ENCODE results near the gene MORN4.

Gene MORN4

DNA sequence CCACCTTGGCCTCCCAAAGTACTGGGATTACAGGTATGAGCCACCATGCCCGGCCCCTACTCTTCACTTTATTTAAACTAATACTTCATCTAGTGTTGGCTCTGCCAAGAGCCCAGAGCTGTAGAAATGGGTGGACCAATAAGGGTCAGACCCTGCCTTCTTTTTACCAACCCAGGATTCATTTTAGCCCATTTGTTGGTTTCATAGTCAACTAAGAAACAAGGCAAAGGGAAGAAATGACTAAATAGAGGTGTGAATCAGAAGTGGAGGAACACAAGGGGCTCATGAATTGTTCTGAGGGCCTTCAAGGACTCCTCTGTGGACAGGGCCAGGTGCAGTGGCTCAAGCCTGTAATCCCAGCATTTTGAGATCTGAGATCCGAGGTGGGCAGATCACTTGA lies 59.6 kb downstream of the MORN4 start:
- DNase-seq (ENCODE audit: low read depth in 2 of 2): no peak

DNA sequence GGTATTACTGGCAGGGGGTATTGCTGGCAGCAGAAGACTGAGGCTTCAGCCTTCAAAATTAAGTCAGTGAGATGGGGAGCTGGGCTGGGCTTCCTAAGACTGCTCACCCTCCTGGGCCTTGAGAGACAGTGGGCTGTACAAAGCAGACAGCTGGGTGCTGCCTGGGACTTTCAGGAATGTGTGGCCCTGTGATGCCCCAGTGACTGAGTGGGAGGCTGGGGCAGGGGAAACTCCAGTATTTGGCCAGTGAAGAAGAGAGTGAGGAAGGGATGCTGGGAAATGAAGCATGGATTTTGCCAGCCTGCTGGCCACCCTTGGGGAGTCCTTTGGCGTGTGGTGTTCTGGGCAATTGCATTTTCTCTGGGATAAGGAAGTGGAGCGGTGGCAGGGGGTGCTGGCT lies 60.3 kb downstream of the MORN4 start:
- DNase-seq (ENCODE audit: low read depth in 2 of 2): no peak

DNA sequence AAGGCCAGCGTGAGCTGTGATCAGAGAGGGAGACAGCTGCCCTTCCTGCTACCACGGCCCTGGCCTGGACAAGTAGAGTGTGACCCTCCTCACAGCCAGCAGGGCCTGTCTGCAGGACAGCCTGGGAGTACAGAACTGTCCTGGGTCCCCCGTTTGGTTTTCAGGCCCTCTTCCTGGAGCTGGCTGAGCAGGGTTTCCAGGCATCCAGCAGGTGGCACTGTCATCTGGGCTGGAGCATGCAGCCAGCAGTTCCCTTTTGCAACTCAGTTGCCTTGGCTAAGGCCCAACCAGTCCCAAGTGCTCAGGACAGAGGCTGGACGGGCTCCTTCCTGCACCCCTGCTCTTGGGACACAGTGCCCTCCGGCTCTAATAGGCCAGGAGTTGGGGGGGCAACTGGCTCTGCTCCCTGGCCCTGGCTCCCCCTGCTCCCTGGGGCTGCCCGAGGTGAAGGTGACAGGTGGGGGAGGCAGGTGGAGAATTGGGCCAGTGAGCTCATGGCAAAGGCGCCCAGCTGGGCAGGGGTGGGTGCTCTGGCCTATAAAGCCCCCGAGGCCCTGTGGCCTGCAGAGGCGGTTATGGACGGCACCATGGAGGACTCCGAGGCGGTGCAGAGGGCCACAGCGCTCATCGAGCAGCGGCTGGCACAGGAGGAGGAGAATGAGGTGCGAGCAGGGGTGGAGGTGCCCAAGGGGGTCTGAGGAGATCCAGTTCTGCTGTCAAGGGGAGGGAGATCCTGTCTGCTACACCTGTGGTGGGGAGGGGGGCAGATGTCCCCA lies 60.9 kb downstream of the MORN4 start, which contains the start of gene ANKRD2:
ANKRD2 (plus strand) TSS at position 566 of the 776 bp plus-strand sequence; CDS start at position 576, 10 bp downstream.
- DNase-seq (ENCODE audit: low read depth in 2 of 2): peak; percentile 29 to 47

DNA sequence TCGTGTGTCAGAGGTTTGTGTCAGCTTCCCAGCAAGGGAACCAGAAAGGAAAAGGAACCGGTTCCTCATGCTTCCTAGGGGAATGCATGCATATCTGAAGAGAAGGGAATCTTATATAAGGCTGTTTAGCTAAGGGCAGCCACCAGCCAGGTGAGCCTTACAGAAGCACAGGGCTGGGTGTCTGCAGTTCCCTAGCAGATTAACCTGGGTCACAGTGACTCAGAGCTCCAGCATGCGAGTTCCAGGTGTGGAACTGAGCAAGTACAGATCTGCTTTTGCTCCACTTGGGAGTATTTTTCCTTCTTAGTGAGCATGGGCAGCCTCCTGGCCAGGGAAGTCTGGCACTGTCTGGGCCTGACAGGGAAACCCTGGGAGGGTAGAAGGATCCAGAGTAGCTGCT lies 61.7 kb downstream of the MORN4 start:
- DNase-seq (ENCODE audit: low read depth in 2 of 2): no peak

DNA sequence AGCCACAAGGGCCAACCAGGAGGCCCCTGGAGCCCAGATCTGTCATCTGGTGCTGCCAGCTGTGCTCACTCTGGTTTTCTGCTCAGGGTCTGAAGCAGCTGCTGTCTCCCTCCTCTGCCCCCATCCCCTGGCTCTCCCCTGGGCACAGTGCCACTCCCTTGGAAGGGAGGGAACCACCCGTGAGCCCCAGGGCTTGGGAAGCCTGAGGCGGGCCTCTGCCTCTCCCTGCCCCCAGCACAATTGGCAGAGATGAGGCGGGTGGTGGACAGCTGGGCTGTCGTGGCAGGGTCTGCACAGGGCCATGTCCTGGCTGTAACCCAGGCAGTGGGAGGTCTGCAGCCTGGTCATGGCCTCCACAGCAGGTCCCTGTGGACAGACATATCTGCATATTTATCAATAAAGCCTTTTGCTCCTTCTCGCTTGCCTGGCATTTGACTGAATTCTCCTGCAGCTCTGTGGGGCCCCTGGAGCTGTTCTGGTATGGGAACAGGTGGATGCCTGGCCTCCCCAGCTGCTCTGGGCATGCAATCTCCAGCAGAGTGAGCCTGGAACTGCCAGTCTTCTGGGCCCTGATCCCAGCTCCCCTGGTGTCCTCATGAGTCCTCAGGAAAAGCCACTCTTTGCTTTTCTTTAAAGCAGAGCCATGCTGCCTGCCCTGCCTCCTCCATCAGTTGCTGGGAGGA lies 62.4 kb downstream of the MORN4 start:
- no peak for DNase-seq (ENCODE audit: low read depth in 2 of 2)

DNA sequence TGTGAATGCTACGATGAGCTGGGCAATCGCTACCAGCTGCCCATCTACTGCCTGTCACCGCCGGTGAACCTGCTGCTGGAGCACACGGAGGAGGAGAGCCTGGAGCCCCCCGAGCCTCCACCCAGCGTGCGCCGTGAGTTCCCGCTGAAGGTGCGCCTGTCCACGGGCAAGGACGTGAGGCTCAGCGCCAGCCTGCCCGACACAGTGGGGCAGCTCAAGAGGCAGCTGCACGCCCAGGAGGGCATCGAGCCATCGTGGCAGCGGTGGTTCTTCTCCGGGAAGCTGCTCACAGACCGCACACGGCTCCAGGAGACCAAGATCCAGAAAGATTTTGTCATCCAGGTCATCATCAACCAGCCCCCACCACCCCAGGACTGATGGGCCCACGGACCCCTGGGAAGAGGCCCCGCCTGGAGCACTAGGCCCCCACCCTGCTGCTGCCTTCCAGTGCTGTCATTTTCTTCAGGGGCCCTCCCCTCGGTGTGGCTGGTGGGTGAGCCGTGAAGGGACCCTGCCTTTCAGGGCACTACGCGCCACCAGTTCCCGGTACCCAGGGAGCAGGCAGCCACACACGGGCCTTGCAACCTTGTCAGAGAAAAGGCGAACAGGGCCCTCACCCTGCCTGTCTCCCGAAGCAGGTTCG lies 63.0 kb downstream of the MORN4 start:
- DNase-seq (ENCODE audit: low read depth in 2 of 2): no peak

DNA sequence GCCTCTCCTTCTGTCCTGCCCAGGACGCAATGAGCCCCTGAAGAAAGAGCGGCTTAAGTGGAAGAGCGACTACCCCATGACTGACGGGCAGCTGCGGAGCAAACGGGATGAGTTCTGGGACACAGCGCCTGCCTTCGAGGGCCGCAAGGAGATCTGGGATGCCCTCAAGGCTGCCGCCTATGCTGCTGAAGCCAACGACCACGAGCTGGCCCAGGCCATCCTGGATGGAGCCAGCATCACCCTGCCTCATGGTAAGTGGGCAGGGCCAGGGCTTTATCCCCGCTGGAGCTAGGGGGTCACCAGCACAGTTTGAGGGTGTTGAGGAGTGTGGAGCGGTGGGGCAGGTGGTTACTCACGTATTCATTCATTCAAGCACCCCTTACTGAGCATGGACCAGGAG lies 65.4 kb downstream of the MORN4 start:
- no peak for DNase-seq (ENCODE audit: low read depth in 2 of 2)

DNA sequence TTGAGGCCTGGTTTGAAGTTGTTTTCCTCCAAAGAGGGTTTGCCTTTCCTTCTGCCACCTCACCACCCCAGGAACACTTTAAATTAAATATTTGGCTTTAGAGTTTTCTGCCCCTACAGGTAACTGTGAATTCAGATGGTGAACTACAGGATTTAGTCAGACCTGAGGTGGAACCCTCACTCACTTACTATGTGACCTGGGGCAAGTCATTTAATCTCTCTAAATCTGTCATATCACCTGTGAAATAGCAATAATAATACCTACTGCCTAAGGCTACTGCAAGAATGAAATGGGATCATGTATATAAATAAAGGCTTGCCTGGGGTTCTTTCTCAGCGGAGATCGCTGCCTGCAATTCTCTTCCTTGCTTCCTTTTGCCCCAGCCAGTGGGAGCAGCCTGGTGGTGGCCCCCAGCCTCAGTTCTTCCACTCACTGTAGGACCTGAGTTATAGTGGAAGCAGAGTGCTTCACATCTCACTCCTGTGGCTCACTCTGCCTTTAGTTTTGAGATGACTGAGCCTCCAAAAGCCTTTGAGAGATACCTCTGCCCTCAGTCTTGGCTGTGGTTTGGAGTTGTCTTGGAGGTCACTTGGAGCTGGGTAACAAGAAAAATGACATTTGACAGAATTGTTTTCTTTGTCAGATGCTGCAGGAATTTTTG lies 66.8 kb downstream of the MORN4 start:
- DNase-seq (ENCODE audit: low read depth in 2 of 2): no peak

DNA sequence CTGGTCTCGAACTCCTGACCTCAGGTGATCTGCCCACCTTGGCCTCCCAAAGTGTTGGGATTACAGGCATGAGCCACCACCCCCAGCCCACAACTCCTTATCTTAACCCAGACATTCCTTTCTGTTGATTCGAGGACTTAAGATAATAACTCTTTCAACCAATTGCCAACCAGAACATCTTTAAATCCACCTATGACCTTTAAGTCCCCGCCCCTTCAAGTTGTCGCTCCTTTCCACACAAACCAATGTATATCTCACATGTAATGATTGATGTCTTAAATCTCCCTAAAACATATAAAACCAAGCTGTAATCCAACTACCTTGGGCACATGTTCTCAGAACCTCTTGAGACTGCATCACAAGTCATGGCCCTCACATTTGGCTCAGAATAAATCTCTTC lies 68.5 kb downstream of the MORN4 start:
- no peak for DNase-seq (ENCODE audit: low read depth in 2 of 2)
